Endodermal cell (in vitro differentiated cells): ENCODE results near the gene YBX1. TPM values are rescaled to one million over a fixed set of nuclear protein-coding genes. Genes with fewer than 3 reads are reported as not detected.

Source experiments
- DNase-seq: peaks from one replicate; pipeline ENCODE4 v3.0.0-alpha.2; 2017
- H3K27ac ChIP-seq: 2 replicates; pipeline ENCODE4 v1.5.1; 2013; ENCODE audit warnings: mild to moderate bottlenecking, low read depth, low read length, moderate library complexity
- H3K27me3 ChIP-seq: 2 replicates; pipeline ENCODE4 v1.6.1; 2013; ENCODE audit warnings: mild to moderate bottlenecking, low read length, moderate library complexity; ENCODE audit not compliant: insufficient read depth, control insufficient read depth, poor library complexity, severe bottlenecking
- H3K36me3 ChIP-seq: 2 replicates; pipeline ENCODE4 v1.7.0; 2013; ENCODE audit warnings: mild to moderate bottlenecking, low read length, moderate library complexity; ENCODE audit not compliant: control insufficient read depth, insufficient read depth
- H3K4me1 ChIP-seq: one replicate; pipeline ENCODE4 v1.7.0; 2013; ENCODE audit warnings: low read length; ENCODE audit not compliant: control insufficient read depth, insufficient read depth
- H3K4me3 ChIP-seq: 2 replicates; pipeline ENCODE4 v1.5.1; 2013; ENCODE audit warnings: mild to moderate bottlenecking, low read length, moderate library complexity
- H3K9ac ChIP-seq: 2 replicates; pipeline ENCODE4 v1.6.1; 2013; ENCODE audit warnings: mild to moderate bottlenecking, low read length, moderate library complexity; ENCODE audit not compliant: poor library complexity, severe bottlenecking; ENCODE audit errors: extremely low read depth
- H3K9me3 ChIP-seq: 2 replicates; pipeline ENCODE4 v1.6.1; 2013; ENCODE audit warnings: mild to moderate bottlenecking, low read length, moderate library complexity; ENCODE audit not compliant: control insufficient read depth
- H3K27ac Mint-ChIP-seq: 2 replicates; pipeline ENCODE4 v1.8.0; 2020; ENCODE audit warnings: mixed read lengths
- H3K27me3 Mint-ChIP-seq: 2 replicates; pipeline ENCODE4 v1.8.0; 2021; ENCODE audit warnings: mild to moderate bottlenecking, mixed read lengths; ENCODE audit not compliant: insufficient read depth
- H3K36me3 Mint-ChIP-seq: 2 replicates; pipeline ENCODE4 v1.8.0; 2020; ENCODE audit warnings: low read depth, mixed read lengths
- H3K4me1 Mint-ChIP-seq: 2 replicates; pipeline ENCODE4 v1.8.0; 2020; ENCODE audit warnings: mixed read lengths
- H3K4me3 Mint-ChIP-seq: 2 replicates; pipeline ENCODE4 v1.8.0; 2020; ENCODE audit warnings: mild to moderate bottlenecking, moderate library complexity, mixed read lengths
- H3K9me3 Mint-ChIP-seq: 2 replicates; pipeline ENCODE4 v1.8.0; 2020; ENCODE audit warnings: mild to moderate bottlenecking, mixed read lengths
- CTCF ChIP-seq: fragments of 200-600 bp; sonication (generic); conservative IDR thresholded peaks from 2 replicates; pipeline ENCODE4 v1.5.0; 2021; ENCODE audit warnings: antibody characterized with exemption, mild to moderate bottlenecking
- WGBS, 2 experiments: methylation state at CpG; one replicate each; pipeline versions ENCODE4 v1.1.5 to v1.1.7; 2013; ENCODE audit warnings: missing lambda C conversion rate in 2 of 2, mixed read lengths in 1 of 2; ENCODE audit not compliant: insufficient coverage in 1 of 2, insufficient read length in 1 of 2; 5-methylcytosine and 5-hydroxymethylcytosine counted together
- total RNA-seq, 2 donors: library from RNA; stranded (reverse); fragmentation: NEBNext Ultra II Directional in 1 of 2; extraction: Animal tissue kit (Norgen Biotek cat#: 25700) in 1 of 2; gene quantifications; 2 replicates in 1 of 2; 3 replicates in 1 of 2; pipeline ENCODE4 v1.2.1, GENCODE V29; 2021

YBX1 gene
- total RNA-seq, 2 donors from 2014 or later = 655 to 668 TPM

GRCh38 chr1:42692911-42693310 lies 10.7 kb downstream of the YBX1 start:
- no peak overlapping the region for H3K4me3 Mint-ChIP-seq

GRCh38 chr1:42698081-42698813 lies 16.0 kb downstream of the YBX1 start:
- no peaks in the 10 kb centered on the region for H3K9me3 Mint-ChIP-seq
- H3K4me1 Mint-ChIP-seq = peaks cover 5% of the 10 kb centered on the region
- H3K4me3 Mint-ChIP-seq = no peak overlapping the region
- no peaks in the 10 kb centered on the region for H3K27me3 Mint-ChIP-seq
- TF ChIP-seq CTCF = no peak
- H3K36me3 Mint-ChIP-seq = peaks cover 94% of the 10 kb centered on the region
- no peaks in the 10 kb centered on the region for H3K9me3 ChIP-seq
- no peak overlapping the region for H3K27ac ChIP-seq
- no peak overlapping the region for H3K4me3 ChIP-seq
- H3K27ac Mint-ChIP-seq = peak overlapping the region; percentile 11
- peaks cover 6% of the 10 kb centered on the region for H3K4me1 ChIP-seq
- H3K27me3 ChIP-seq = no peaks in the 10 kb centered on the region
- DNase-seq = no peak
- peaks cover 99% of the 10 kb centered on the region for H3K36me3 ChIP-seq
- no peak overlapping the region for H3K9ac ChIP-seq
- WGBS, 2 experiments = 94 to 96% methylated on average over 4 of the region's 4 CpGs

More at GRCh38 chr1:42692911-42693310, 10.7 kb downstream of the YBX1 start:
- Mint-ChIP-seq H3K36me3 (peaks cover 51% of the 10 kb centered on the region), H3K4me1 (peaks cover 36% of the 10 kb centered on the region), H3K9me3 (no peaks in the 10 kb centered on the region), H3K27ac (peak overlapping the region; percentile 33), H3K27me3 (no peaks in the 10 kb centered on the region)
- Histone ChIP-seq H3K27me3 (no peaks in the 10 kb centered on the region), H3K4me1 (peaks cover 14% of the 10 kb centered on the region), H3K36me3 (peaks cover 75% of the 10 kb centered on the region), H3K4me3 (no peak overlapping the region), H3K9me3 (no peaks in the 10 kb centered on the region), H3K9ac (no peak overlapping the region), H3K27ac (peak overlapping the region; percentile 9)
- DNase-seq = no peak
- WGBS, 2 experiments = 90% methylated on average over 2 of the region's 2 CpGs; no CpG with 5 or more reads in 1 of the 2 experiments
- TF ChIP-seq CTCF = no peak

GRCh38 chr1:42700006-42700405 lies 17.8 kb downstream of the YBX1 start:
- H3K27me3 ChIP-seq = no peaks in the 10 kb centered on the region
- no peaks in the 10 kb centered on the region for H3K9me3 ChIP-seq
- H3K27ac ChIP-seq = no peak overlapping the region
- H3K4me3 ChIP-seq = no peak overlapping the region
- no peak overlapping the region for H3K27ac Mint-ChIP-seq
- no peaks in the 10 kb centered on the region for H3K27me3 Mint-ChIP-seq
- H3K4me1 ChIP-seq = no peaks in the 10 kb centered on the region
- H3K4me1 Mint-ChIP-seq = no peaks in the 10 kb centered on the region
- no peak for TF ChIP-seq CTCF
- H3K4me3 Mint-ChIP-seq = no peak overlapping the region
- DNase-seq = no peak
- H3K36me3 Mint-ChIP-seq = peaks cover 94% of the 10 kb centered on the region
- no peak overlapping the region for H3K9ac ChIP-seq
- no peaks in the 10 kb centered on the region for H3K9me3 Mint-ChIP-seq
- H3K36me3 ChIP-seq = peaks cover 97% of the 10 kb centered on the region
